GM19463 (cell line): Measurements from ENCODE around the gene CEBPZOS.

Experiments used
- ATAC-seq: cut with Tn5 transposase; IDR thresholded peaks from one replicate; pipeline ENCODE4 v1.9.1; 2021; ENCODE audit warnings: mild to moderate bottlenecking, moderate library complexity; ENCODE audit not compliant: unreplicated experiment

Gene CEBPZOS

GRCh38 chr2:37231241-37232130, 35.2 kb downstream of the CEBPZOS start, which contains the start of the genes CEBPZ and NDUFAF7:
Gene CEBPZ (minus strand): TSS chr2:37231596. CDS start chr2:37231567, 29 bp downstream.
Gene NDUFAF7 (plus strand): TSS chr2:37231658. CDS start chr2:37231706, 48 bp downstream.
- ATAC-seq: peak; percentile 95

- ATAC-seq: no peak
Measured at GRCh38 chr2:37232131-37232933, 36.0 kb downstream of the CEBPZOS start.

GRCh38 chr2:37243435-37243834, 47.1 kb downstream of the CEBPZOS start:
- no peak for ATAC-seq

DNA sequence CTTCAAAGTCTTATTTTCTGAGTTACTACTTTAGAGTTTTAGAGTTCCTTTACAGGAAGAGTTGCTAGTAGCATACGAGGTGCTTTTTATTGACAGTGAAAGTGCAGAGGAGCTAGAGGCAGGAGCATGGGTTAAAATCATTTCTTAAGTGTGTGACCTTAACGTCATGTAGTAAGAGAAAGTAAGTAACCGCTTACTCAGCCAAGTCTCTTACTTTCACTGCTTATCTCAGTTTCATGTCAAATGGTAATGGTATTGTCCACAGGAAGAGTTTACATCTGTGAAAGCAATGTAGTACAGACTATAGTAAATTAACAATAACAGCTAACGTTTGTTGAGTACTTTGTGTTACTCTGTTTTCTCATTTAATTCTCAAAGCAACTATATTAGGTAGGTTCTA, 47.7 kb downstream of the CEBPZOS start:
- ATAC-seq: peak; percentile 92

- no peak for ATAC-seq
Measured at GRCh38 chr2:37244755-37245154, 48.5 kb downstream of the CEBPZOS start.

GRCh38 chr2:37246205-37246604, 49.9 kb downstream of the CEBPZOS start:
- ATAC-seq: no peak

- no peak for ATAC-seq
Measured at GRCh38 chr2:37250869-37251740, 54.8 kb downstream of the CEBPZOS start.
